KG1 (cell line): Measurements from ENCODE around the gene SPOCK1.
"Not testable (repeated sequence)": the region's sequence is repeated elsewhere in the genome, so short reads cannot be mapped to it uniquely, and the experiment has no call there.

Experiments
- DNase-seq: peaks from one replicate; lab custom pipeline; 2025; lab: John Stamatoyannopoulos, UW

Gene SPOCK1

DNA sequence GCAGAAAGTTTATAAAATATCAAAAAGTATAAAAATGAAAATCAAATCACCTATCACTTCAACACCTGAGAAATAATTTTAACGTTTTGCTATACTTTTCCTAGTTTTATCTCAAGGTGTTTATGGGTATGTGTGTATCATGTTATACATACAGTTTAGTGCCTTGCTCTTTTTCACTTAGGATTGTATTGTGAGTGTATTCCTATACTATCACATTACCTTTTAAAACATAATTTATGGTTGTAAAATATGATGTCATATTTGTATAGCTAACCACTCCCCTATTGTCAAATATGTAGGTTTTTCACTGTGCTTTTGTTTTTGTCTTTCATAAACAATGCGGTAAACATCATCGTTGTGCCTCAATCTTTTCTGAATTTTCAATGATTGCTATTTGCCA, 479.9 kb downstream of the SPOCK1 start:
- DNase-seq, result no peak

GRCh38 chr5:137016783-137017324, 482.3 kb downstream of the SPOCK1 start:
- DNase-seq, result no peak

DNA sequence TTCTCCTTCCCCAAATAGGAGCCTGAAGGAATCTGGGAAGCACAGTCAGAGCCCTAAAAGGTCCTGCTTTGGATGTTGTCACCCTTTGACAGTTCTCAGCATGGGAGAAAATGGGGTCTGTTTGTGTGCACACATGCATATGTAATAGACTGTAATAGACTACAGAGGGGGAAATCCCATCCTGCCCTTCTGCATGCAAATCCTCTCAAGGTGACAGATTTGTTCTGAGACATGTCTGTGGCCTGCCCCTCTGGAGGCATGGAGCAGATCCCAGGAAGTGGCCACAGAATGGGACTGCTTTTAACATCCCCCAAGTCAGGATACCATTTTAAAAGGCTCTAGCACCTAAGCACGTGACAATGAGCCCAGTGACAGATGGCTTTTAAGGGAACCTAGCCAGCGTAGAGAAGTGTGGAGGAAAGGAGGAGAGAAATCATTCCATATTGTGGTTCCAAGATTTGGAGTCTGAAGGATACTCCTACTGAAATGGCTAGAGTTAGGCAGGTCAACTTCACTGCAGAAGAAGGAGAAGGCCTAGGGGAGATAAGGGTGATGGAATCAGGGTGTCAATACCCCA, 483.5 kb downstream of the SPOCK1 start:
- no peak for DNase-seq

DNA sequence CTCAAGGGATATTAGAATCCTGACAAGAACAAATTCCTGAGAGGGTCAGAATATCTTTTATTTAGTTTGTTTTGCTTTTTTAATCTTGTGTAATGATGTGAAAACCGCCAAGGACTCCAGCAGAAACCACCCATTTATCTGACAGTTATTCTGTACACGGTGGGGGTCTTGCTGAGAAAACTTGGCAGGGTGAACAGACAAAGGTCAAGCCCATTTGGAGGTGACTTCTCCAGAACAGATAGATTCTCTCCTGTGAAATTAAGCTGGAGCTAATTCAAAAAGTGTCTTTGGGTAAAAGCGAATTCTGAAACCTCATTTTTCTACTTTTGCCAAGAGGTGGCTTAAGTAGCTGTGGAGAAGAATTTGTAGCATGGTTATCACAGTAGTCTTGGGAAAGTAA, 484.4 kb downstream of the SPOCK1 start:
- no peak for DNase-seq

GRCh38 chr5:137010226-137010625, 488.9 kb downstream of the SPOCK1 start:
- DNase-seq, result no peak

DNA sequence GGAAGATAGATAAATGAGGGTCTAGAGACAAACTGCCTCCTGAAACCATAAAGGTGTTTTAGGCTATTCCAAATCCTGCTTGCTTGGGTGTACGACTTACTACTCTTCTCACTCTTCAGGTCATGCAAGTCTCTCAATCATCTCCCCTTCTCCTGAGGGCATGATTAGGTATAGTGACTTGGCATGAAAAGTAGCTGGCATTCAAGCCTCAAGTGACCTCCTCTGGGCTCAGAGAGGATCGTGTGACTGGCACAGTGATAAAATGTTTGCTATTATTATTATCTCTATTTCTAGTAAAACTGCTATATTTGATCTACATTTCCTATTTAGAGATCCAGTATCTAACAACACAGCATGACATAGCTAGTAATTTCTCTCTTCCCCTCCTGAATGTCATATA, 494.8 kb downstream of the SPOCK1 start:
- no peak for DNase-seq

- no peak for DNase-seq
These were observed 498.0 kb downstream of the SPOCK1 start for GRCh38 chr5:137001026-137001569.

DNA sequence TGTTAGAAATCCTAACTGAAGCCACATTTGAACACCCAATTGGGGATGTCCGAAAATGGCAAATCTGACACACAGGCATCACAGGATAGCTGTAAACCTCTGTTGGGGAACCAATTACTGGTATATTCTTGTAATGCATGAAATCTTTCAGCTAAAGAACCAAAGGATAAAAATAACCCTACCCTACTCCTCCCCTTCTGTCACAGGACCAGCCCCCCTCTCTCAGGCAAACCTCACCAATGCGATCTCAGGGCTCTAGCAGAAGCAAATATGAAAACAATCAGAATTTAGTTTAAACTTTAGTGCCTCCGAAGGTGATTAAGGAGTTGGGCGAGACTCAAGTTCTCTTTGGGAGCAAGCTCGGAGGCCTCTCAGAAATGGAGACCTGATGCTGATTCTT, 499.3 kb downstream of the SPOCK1 start:
- DNase-seq, result no peak

DNA sequence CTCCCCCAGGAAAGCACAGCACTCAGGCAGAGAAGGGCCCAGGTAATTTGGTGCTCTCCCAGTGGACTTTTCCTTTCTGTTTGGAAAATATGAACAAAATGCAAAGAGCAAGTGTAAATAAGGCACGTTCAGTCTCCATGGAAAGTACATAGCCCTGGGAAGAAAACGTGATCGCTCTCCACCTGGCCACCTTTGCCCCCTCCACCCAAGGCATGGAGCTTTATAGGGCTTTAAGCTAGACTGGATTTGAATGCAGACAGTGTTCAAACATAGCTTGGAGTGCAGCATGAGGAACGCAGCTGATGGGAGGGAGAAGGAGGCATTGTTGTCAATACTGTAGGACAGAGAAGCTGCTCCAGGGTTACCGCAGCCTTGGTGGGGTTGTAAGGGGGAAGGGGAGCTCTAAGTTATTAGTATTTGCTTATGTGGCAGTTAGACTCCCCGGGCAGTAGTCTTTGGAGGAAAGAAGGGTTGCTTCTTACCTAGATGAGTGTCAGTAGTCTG, 500.2 kb downstream of the SPOCK1 start:
- DNase-seq, result no peak

DNA sequence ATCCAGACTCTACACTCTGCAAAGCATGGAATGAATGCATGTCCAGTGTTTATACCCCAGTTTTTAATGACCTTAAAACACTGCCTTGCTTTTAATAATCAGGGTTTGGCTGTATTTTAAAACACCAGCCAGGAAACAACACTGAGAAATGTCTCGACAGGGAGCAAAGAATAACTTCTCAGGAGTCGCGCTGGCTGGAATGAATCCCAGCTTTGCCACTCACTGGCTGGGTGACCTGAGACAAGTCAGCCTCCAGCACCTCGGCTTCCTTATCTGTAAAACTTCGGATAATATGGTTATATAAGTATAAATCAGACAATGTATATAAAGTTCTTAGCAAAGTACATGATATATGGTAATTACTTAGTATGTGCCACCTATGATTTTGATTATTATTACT, 505.0 kb downstream of the SPOCK1 start:
- no peak for DNase-seq

GRCh38 chr5:136992796-136993489, 506.2 kb downstream of the SPOCK1 start:
- no peak for DNase-seq

DNA sequence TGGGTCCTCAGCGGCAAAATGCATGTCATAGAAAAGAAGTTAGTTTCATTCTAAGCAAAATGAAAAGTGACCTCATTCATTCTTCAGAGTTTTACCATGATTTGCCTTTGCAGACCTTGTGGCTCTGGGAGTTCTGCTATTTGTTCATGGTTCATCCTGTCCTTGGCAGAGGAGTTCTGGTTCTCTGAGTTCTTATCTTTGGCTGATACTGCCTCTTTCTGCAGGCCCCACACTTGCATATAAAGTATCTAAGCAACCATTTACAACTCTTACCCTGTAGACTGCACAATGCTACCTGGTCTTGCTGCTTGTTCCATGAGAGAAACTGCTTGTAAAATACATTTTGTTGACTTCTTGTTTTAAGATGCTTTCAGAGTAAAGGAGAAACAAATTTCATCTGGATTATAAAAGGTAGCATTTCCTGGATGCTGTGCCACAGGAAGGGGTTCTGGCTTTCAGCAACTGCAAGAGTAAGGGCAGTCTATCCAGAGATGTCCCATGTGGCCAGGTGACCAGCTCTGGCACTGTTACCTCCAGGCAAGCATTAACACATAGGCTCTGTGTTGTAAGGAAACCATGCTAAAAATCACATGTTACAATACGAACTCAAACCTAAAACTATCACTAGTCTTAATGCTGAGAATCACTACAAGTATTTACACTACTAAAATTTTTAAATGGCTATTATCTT, 513.2 kb downstream of the SPOCK1 start:
- no peak for DNase-seq

DNA sequence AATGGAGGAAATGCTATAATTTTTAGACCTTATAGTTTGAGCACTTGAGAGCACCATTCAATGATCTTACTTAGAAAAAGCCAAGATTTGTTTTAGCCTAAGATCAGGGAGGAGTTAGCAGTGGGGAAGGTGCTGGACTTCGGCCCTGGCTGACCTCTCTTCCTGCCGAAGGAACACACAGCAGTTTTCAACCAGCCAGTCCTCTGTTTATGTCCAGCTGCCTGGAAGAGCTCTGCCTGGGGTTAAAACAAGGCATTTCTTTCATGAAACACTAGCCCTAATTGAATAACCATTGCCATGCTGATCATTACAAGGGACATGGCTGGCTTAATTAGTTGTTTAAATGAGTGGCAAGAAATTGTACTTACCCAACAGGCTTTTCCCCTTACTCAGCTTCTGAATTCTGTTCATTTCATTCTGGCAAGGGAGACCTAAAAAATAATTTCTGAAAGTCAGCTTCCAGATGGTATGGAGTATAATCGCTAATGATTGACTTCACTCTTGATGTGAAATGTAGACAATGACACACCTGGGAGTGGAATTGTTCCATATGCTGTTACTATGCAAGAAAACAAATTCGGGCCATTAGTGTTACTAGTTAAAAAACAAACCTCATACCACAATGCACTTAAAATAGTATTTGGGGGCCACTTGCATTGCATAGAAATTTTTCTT, 514.2 kb downstream of the SPOCK1 start:
- no peak for DNase-seq

DNA sequence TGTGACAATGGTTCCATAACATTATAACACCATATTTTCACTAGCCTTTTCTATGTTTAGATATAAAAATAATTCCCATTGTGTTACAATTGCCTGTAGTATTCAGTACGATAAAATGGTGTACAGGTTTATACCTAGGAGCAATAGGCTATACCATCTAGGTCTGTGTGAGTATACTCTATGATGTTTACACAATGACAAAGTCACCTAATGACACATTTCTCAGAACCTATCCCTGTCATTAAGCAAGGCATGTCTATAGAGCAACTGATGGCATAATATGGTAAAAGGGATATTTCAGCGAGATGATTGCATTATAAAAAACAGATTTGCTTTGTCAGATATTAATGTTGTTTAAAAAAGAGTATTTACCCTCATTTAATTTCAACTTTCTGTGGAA, 517.2 kb downstream of the SPOCK1 start:
- DNase-seq, result no peak

GRCh38 chr5:136979131-136979530, 520.0 kb downstream of the SPOCK1 start:
- DNase-seq, result no peak

GRCh38 chr5:136963504-136963903, 535.6 kb downstream of the SPOCK1 start:
- no peak for DNase-seq

- no peak for DNase-seq
These were observed 541.7 kb downstream of the SPOCK1 start for GRCh38 chr5:136957428-136957827.

DNA sequence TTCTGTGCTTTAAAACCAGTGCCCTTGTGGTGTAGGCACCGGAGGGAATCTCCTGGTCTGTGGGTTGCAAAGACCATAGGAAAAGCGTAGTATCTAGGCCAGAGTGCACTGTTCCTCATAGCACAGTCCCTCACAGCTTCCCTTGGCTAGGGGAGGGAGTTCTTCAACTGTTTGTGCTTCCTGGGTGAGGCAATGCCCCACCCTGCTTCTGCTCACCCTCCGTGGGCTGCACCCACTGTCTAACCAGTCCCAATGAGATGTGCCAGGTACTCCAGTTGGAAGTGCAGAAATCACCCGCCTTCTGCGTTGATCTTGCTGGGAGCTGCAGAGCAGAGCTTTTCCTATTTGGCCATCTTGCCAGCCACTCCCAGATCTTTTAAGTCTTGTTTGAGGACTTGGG, 545.0 kb downstream of the SPOCK1 start:
- not testable (repeated sequence) for DNase-seq

GRCh38 chr5:136953346-136954069, 545.6 kb downstream of the SPOCK1 start:
- DNase-seq, result not testable (repeated sequence)

- no peak for DNase-seq
These were observed 571.6 kb downstream of the SPOCK1 start for GRCh38 chr5:136927571-136927970.

GRCh38 chr5:136926073-136926472, 573.1 kb downstream of the SPOCK1 start:
- no peak for DNase-seq
